HG03159 (cell line): ENCODE results near the gene PADI6.

ENCODE experiments used
- ATAC-seq: cut with Tn5 transposase; IDR thresholded peaks from one replicate; pipeline ENCODE4 v1.9.1; 2021; ENCODE audit warnings: mild to moderate bottlenecking, moderate library complexity; ENCODE audit not compliant: unreplicated experiment

Gene PADI6

DNA sequence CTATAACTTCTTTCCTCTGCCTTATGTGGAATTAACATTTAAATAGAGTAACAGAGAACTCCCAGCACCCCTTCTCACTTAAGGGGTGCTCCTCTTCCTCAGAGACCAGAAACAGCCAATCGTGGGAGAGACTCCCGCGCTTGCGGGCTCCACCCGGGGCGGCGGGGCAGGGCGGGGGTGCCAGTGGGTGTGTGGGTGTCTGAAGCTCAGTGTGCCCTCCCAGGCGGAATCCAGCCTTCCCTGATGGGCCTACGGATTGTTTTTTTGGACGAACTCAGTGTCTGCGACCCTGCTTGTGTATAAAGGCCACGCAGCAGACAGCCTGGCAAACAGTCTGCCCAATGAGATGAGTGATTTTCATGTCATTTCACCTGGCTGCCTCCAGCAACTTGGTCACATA is 61.3 kb downstream of the PADI6 start:
- ATAC-seq, result no peak

DNA sequence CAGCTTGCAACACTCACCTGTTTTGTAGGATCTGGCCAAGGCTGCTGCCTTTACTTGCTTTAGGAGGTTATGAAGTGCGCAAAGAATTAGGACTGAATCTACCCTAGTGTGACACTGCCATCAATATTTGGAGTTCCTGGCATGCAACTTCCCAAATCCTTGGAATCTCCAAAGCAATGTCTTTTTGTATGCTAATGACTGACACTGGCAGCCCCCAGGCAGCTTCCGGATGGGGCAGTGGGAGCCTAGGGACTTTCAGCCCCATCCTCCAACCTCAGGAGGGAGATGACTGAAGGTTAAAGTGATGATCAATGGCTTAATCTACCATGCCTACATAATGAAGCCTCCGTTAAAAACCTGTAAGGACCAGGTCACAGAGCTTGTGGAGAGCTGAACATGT is 62.0 kb downstream of the PADI6 start:
- ATAC-seq, result no peak

DNA sequence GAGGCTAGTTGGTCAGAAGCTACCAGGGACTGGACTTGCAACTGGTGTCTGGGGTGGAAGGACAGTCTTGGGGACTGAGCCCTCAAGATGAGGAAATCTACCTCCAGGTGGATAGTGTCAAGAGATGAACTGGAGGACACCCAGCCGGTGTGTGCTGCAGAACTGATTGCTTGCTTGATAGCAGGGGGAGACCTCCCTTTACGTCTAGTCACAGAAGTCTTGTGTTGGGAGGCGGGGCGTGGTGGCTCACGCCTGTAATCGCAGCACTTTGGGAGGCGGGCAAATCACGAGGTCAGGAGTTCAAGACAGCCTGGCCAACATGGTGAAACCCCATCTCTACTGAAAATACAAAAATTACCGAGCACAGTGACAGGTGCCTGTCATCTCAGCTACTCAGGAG is 62.6 kb downstream of the PADI6 start:
- ATAC-seq, result no peak

DNA sequence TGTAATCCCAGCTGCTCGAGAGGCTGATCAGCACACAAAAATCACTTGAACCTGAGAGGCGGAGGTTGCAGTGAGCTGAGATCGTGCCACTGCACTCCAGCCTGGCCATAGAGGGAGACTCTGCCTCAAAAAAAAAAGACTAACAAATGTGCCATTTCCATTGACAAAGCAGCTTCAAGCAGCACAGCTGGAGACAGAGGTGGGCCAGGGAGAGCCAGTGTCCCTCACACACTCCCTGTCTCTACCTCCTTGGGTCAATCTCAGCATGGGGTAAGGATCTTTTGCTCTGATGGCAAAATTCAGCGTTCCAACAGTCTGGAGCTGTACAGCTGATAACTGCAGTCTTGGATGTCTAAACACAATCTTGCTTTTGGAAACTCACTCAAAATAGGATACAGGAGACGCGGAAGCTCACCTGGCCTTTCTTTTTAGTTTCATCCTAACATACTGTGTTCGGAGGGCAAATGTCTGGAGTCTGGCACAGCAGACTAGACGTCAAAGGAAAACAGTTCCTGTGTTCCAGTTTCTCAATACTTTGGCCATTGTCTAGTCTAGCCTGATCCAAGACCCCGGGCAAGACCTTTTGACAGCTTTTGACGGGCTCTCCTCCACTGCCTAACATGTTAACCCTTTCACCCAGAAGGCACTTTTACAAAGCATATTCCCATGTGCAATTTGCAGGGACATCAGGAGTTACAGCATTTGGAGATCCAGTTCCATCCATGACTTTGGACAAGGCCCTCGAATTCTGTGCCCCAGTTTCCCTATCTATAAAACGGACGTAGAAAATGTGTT is 64.6 kb downstream of the PADI6 start:
- ATAC-seq, result no peak

DNA sequence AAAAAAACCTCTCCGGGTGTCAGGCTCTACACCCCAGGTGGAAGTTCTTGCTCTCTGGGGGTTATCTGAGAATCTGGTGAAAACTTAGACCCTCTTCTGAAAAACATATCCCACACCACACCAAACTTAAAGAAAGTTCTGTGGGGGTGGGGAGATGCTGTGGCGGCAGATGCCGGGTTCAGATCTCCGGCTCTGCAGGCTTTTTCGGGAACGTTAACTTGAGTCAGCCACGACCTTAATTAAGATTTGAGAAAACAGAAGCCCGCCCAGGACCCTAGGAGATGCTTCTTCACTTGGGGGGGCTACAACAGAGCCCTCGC is 65.2 kb downstream of the PADI6 start:
- no peak for ATAC-seq

DNA sequence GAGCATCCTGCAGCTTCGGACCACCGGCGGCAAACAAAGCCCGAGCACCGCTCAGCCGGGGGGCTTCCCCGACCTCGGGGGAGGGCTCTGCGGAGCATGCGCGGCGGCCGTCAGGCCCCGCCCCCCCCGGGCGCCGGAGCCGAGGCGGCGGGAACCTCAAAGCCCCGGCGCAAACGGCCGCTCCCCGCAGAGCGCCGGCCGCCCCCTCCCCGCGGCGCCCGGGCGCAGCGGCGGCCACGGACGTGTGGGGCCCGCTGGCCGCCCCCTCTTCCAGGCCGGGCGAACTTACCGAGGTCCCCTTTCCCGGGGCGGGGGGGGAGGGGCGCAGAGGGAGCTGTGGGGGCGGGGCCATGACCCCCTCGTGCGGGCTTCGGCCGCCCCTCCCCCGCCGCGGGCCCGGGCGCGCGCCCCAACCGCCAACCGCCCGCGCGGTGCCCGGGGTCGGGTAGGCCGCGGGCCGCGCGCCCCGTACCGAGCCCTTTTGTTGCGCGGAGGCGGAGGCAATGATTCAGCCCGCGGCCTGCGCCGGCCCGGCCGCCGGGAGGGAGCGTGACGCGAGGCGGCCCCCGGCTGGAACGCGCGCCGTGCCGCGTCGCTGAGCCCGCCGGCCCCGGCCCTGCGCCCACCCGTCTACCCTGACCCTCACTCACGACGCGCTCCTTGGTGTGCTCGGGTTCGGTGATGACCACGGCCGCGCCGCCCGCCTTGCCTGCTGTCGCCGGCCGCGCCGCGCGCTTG is 65.8 kb downstream of the PADI6 start:
- ATAC-seq, result peak; percentile 32

DNA sequence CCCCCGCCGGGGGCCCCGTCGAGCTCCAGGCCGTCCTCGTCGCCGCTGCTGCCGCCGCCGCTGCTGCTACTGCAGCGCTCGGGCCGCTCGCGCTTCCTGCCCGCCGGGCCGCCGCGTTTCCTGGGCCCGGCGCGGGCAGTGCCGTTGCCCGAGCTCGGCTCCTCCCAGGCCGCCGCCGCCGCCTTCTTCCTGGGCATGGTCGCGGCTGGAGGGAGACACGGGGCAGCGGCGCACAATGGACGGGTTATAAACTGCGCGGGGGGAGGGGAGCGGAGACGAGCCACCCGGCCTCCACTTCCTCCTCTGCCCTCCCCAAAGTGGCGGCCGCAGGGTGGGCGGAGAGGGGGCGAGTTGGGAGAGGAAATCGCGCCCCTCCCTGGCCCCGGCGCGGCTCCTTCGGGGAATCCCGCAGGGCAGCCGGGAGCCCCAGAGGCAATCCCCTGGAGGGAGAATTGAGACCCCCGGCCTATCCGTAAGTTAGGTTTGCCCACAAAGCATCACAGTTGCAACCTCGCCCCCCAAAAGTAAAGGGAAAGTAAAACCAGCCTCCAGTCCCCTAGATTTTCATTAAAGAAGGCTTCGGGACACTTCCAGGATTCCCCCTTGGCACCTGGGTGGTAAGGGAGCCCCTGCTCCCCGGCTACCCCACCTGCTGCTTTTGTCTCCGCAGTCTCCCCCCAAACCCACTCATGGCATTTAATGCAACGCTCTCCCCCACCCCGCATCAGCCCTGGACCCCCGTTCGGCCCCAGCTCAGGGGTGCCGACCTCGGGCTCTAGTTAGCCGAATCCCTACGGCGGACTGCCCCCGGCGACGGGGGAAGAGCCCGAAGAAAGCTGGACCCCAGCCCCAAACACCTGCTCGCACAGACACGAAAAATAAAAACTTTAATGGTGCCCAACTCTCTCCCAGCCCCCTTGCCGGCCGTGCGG is 66.6 kb downstream of the PADI6 start:
- peak; percentile 38 for ATAC-seq

DNA sequence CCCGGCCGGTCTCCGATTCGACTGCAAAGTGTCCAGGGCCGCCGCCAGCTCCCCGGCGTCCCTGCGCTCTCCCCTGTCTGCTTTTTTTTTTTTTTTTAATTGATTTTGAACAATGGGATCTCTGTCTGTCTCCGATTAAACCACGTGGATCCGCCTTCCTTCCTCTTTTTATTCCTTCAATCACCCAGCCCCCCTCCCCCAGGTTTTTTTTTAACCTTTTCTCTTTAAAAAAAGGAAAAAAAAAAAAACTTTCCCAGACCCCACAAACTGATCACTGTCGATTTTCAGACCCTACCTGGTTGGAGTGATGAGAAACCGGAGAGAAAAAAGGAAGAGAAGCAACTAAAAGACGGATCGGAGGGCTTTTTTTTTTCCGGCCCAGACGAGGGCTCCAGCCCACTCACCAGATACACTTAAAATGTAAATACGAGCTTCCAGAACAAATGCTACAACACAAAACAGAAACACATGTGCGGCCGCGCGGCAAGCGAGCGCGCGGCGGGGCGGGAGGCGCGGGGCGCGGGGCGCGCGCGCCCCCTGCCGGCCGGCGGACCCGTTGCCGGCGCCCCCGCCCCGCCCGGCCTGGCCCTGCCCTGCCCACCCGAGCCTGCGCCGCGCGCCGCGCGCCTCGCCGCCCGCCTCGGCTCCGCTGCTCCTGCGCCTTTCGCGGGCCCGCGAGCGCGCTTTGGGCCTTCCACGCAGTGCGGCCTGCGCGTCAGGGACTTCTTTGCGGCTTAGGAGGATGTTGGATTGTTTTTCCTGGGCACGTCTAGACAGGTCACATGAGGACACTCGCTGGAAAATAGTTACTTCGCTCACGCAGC is 67.5 kb downstream of the PADI6 start, which contains the start of gene RCC2:
Gene RCC2, minus strand, starts transcription at position 428 of the 824 bp plus-strand sequence. CDS start 1,163 bp downstream, outside the sequence.
- no peak for ATAC-seq

DNA sequence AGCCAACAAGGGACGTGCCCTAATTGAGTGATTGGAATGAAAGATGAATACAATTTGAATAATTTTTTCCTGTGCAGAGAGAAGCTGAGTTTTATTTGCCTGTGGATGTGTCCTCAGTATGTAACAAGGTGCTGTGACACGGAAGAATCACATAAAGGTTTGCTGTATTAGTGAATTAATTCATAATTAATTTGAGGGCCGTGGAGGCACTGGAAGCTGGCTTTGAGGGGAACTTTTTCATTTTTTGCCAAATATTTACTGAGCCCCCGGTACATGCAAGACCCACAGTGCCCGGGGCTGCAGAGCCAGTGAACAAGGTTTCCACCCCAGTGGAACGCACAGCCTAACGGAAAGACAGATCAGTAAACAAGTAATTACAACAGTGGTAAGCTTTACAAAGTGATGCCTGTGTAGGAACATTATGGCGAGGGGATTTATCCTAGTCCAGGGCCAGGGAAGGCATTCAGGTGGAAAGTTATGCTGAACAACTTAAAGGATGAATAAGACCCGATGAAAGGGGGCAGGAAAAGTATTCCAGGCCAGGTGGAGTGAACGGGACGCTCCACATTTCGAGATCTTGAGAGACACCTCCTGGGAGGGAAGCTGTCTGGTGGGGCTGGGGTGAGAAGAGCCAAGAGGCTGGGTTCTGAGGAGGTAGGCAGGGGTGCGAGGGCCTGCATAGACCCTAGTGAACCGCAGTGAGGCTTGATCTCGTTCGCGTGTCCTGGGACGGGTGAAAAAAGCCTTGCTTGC is 68.3 kb downstream of the PADI6 start:
- ATAC-seq, result no peak

DNA sequence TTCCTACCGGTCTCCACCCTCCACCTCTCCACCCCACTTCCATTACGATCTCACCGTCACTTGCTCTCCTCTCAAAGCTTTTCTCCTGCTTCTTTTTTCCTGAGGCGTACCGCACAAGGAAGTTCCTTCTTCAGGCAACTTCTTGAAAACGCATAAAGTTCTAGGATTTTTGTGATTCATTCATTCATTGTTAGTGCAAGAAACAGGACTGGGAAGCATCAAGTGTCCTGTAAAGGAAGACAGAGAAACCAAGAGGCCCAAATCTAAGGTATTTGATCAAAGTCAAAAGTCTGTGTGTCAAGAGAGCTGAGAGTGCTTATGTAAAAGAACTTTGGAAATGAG is 68.8 kb downstream of the PADI6 start:
- no peak for ATAC-seq

DNA sequence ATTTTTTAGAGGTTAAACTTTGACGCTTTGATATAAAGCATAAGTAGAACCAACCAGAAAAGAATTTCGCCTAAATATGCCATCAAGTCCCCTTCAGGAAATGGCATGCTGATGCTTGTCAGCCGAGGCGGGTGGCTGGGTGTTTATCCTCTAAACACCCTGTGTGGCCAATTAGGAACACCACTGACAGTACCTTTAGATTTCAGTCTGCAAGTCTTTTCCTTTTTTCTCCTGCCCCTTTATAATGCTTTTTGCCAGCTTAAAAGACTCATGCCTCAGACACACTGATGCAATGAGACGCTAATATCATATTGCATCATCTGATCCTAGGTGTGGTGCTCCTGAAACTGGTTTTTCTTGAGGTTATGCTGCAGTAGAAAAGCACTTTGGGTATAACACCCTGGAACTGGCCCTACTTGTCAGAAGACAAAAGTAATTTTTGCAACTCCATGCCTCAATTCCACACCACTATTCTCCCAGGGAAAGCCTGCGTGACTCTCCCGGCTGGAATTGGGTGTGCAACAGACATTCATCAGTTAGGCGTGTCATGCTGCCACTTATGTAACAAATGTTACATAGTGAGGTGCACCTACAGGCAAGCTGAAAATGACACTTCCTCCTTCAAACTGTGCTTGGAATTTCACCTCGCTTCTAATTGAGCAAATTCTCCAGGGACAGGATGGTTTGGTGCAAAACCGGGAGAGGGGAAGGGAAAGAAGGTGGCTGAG is 69.4 kb downstream of the PADI6 start:
- no peak for ATAC-seq

DNA sequence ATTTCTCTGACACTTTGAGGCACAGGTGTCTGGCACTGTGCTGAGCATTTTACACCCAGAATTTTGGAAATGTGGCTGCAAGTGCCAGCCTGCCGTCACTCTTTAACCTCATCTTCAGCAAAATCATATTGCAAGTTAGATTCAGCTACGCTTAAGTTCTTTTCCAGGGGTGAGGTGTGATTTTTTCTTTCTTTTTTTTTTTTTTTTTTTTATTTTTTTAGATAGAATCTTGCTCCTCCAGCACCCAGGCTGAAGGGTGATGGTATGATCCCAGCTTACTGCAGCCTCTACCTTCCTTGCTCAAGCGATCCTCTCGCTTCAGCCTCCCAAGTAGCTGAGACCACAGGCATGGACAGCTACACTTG is 70.0 kb downstream of the PADI6 start:
- no peak for ATAC-seq

DNA sequence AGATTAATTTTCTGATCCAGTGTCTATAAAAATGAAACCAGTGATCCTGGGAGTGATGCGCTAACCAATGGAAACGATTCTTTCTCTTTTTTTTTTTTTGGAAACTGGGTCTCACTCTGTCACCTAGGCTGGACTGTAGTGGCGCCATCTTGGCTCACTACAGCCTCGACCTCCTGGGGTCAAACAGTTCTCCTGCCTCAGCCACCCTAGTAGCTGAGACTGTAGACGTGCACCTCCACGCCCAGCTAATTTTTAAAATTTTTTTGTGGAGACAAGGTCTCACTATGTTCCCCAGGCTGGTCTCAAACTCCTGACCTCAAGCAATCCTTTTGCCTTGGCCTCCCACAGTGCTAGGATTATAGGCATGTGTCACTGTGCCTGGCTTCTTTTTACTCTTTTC is 70.8 kb downstream of the PADI6 start:
- ATAC-seq, result no peak

DNA sequence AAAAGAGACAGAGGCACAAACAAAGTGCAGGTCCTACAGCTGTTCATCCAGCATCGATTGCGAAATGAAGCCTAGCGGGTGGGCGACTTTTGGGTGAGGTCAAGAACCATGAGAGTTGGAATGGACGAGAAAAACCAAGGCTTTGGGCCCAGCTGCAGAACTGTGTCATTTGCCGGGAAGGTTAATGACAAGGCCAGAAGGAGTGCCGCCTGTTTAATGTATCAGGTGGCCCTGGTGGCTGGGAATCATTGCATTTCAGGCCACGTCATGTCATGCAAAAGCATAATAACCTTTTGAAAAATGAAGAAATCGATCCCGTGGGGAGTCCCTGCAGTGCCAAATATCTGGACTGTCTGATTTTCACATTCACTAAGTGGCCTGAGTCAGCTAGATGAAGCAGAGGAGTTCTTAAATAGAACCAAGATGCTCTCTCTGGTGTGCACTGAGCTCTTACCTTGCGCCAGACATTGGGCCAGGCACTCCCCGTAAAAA is 75.6 kb downstream of the PADI6 start:
- no peak for ATAC-seq
